ENCODE measurements around the gene MACF1. TPM values are rescaled to one million over a fixed set of nuclear protein-coding genes. Genes with fewer than 3 reads are reported as not detected.
"Not testable (repeated sequence)": the region's sequence is repeated elsewhere in the genome, so short reads cannot be mapped to it uniquely, and the experiment has no call there.

The MACF1 gene
- total RNA-seq, 5 donors from 2014 or later (not counting 1 experiment from before 2014, with no cell fraction given): 232 to 596 (median 258) TPM

- CTCF ChIA-PET; H3K36me3 ChIP-seq (ENCODE audit: control insufficient read depth in 2 of 2, extremely low read depth in 1 of 2, insufficient read depth in 1 of 2, low read length in 1 of 2); H3K9me3 ChIP-seq; H3K36me3 Mint-ChIP-seq; H3K4me3 ChIP-seq (ENCODE audit: control insufficient read depth in 1 of 2, extremely low read depth in 1 of 2, low read length in 1 of 2); POLR2A ChIA-PET; H3K27ac ChIP-seq (ENCODE audit: low read length); DNase-seq; H3K27ac Mint-ChIP-seq; H3K4me1 Mint-ChIP-seq; H3K9me3 Mint-ChIP-seq: not testable (repeated sequence)
- Histone ChIP-seq H3K27me3 (replicated peaks in 1 of 2; ENCODE audit: control insufficient read depth in 2 of 2, extremely low read depth in 1 of 2, insufficient read depth in 2 of 2, low read length in 1 of 2) (peaks cover 3 to 38% of the 10 kb centered on the region in 2 experiments), H3K4me1 (ENCODE audit: control insufficient read depth in 1 of 2, extremely low read depth in 1 of 2, insufficient read depth in 2 of 2, low read length in 2 of 2) (peaks cover 0 to 14% of the 10 kb centered on the region in 2 experiments)
- H3K4me3 Mint-ChIP-seq: peak overlapping the region; percentile 63 to 71 (median 65)
- WGBS (ENCODE audit: insufficient coverage): 29% methylated on average over 54 of the region's 67 CpGs
- ATAC-seq (replicated peaks in 1 of 4): peak in 2 of 4 experiments; percentile 3 to 10
- peaks cover 19 to 28% of the 10 kb centered on the region in 2 donors for H3K27me3 Mint-ChIP-seq
Measured at GRCh38 chr1:39492118-39493042, 287.9 kb downstream of the MACF1 start.

DNA sequence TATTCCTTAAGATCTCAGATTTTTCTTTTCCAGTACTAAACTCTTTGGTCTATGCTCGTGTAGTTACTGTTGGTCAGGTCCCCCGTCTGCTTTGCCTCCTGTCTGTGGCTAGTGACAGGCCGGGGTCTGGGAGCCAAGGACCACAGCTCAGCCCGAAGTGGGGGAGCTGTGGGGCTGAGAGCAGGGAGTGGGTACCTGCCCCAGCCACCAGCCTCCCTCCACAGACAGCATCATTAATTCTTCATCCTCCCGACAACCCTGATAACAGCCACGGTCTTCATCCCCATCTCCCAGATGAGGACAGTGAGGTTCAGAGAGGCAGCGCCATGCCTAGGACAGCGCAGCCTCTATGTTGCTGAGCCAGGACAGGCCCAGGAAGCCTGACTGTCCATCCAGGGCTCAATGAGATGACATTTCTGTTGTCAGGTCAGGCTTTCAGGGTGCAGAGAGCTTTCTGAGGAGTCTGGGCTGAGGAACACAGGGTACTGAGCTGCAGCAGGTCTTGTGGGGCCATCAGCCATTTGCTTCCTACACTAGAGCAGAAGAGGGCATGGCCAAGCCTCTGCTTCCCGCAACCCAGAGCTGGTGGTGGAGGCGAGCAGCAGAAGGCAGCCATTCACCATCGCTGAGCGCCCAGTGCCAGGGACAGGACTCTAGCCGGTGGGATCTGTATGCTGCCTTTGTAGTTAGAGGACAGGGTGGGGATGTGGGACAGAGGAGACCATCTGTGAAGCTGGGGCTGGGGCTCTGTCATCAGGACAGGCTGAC lies 288.7 kb downstream of the MACF1 start:
- POLR2A ChIA-PET; H3K9me3 Mint-ChIP-seq; H3K4me1 Mint-ChIP-seq; H3K27ac Mint-ChIP-seq; H3K36me3 ChIP-seq (ENCODE audit: control insufficient read depth in 2 of 2, extremely low read depth in 1 of 2, insufficient read depth in 1 of 2, low read length in 1 of 2); H3K4me3 ChIP-seq (ENCODE audit: control insufficient read depth in 1 of 2, extremely low read depth in 1 of 2, low read length in 1 of 2); H3K36me3 Mint-ChIP-seq; DNase-seq; ATAC-seq (replicated peaks in 1 of 4); H3K9me3 ChIP-seq; H3K27ac ChIP-seq (ENCODE audit: low read length); CTCF ChIA-PET: not testable (repeated sequence)
- Mint-ChIP-seq H3K4me3 (peak overlapping the region; percentile 63 to 66 (median 65)), H3K27me3 (peaks cover 19 to 31% of the 10 kb centered on the region in 2 donors)
- peaks cover 0 to 14% of the 10 kb centered on the region in 2 experiments for H3K4me1 ChIP-seq (ENCODE audit: control insufficient read depth in 1 of 2, extremely low read depth in 1 of 2, insufficient read depth in 2 of 2, low read length in 2 of 2)
- peaks cover 3 to 43% of the 10 kb centered on the region in 2 experiments for H3K27me3 ChIP-seq (replicated peaks in 1 of 2; ENCODE audit: control insufficient read depth in 2 of 2, extremely low read depth in 1 of 2, insufficient read depth in 2 of 2, low read length in 1 of 2)
- 100% methylated on average over 4 of the region's 13 CpGs for WGBS (ENCODE audit: insufficient coverage)

- 75% methylated on average over 4 of the region's 14 CpGs for WGBS (ENCODE audit: insufficient coverage)
Measured at GRCh38 chr1:39494671-39495410, 290.3 kb downstream of the MACF1 start.

DNA sequence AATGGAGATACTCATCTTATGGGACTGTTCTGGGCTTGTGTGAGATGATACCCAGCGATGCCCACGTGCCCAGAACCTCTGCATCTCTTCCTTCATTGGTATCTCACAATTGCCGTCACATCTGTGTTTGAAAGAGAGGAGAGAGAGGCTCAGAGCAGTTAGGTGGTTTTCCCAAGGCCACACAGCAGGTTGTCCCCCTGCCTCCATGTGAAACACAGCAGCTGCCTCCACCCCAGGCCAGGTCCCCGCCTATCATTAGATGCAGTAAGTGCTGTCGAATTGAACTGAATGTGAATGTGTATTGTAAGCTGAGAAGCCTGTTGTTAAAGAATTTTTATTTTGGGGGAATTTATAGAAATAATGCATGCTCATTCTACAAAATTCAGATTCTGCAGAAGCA lies 292.0 kb downstream of the MACF1 start:
- ATAC-seq (replicated peaks in 1 of 4); H3K4me1 Mint-ChIP-seq; POLR2A ChIA-PET; H3K9me3 Mint-ChIP-seq; H3K27ac Mint-ChIP-seq; H3K36me3 ChIP-seq (ENCODE audit: control insufficient read depth in 2 of 2, extremely low read depth in 1 of 2, insufficient read depth in 1 of 2, low read length in 1 of 2); DNase-seq; H3K27ac ChIP-seq (ENCODE audit: low read length); H3K4me1 ChIP-seq (ENCODE audit: control insufficient read depth in 1 of 2, extremely low read depth in 1 of 2, insufficient read depth in 2 of 2, low read length in 2 of 2); H3K9me3 ChIP-seq; CTCF ChIA-PET; H3K4me3 ChIP-seq (ENCODE audit: control insufficient read depth in 1 of 2, extremely low read depth in 1 of 2, low read length in 1 of 2); H3K36me3 Mint-ChIP-seq; H3K4me3 Mint-ChIP-seq: not testable (repeated sequence)
- peaks cover 19 to 31% of the 10 kb centered on the region in 2 donors for H3K27me3 Mint-ChIP-seq
- H3K27me3 ChIP-seq (replicated peaks in 1 of 2; ENCODE audit: control insufficient read depth in 2 of 2, extremely low read depth in 1 of 2, insufficient read depth in 2 of 2, low read length in 1 of 2): peaks cover 3 to 35% of the 10 kb centered on the region in 2 experiments
- WGBS (ENCODE audit: insufficient coverage): no CpG with 5 or more reads among the region's 5 CpGs

More at GRCh38 chr1:39494671-39495410, 290.3 kb downstream of the MACF1 start:
- Histone ChIP-seq H3K9me3 (no peaks in the 10 kb centered on the region), H3K4me1 (ENCODE audit: control insufficient read depth in 1 of 2, extremely low read depth in 1 of 2, insufficient read depth in 2 of 2, low read length in 2 of 2) (peaks cover 0 to 14% of the 10 kb centered on the region in 2 experiments), H3K36me3 (ENCODE audit: control insufficient read depth in 2 of 2, extremely low read depth in 1 of 2, insufficient read depth in 1 of 2, low read length in 1 of 2) (no peaks in the 10 kb centered on the region), H3K27me3 (replicated peaks in 1 of 2; ENCODE audit: control insufficient read depth in 2 of 2, extremely low read depth in 1 of 2, insufficient read depth in 2 of 2, low read length in 1 of 2) (peaks cover 3 to 43% of the 10 kb centered on the region in 2 experiments), H3K27ac (ENCODE audit: low read length) (no peak overlapping the region), H3K4me3 (ENCODE audit: control insufficient read depth in 1 of 2, extremely low read depth in 1 of 2, low read length in 1 of 2) (no peak overlapping the region)
- H3K27me3 Mint-ChIP-seq: peaks cover 19 to 31% of the 10 kb centered on the region in 2 donors
- peak overlapping the region in 1 of 3 donors; percentile 17 for H3K4me3 Mint-ChIP-seq
- H3K36me3 Mint-ChIP-seq: no peaks in the 10 kb centered on the region
- H3K9me3 Mint-ChIP-seq: no peaks in the 10 kb centered on the region
- H3K27ac Mint-ChIP-seq: no peak overlapping the region
- DNase-seq (no peak), ATAC-seq (replicated peaks in 1 of 4) (no peak)
- POLR2A ChIA-PET: no interaction called here
- H3K4me1 Mint-ChIP-seq: peaks cover 4 to 10% (median 6%) of the 10 kb centered on the region in 3 donors
- CTCF ChIA-PET: interaction anchor here in 1 of 2 donors (0.7 kb wide), 1 partner anchor 13 kb away, joined by 5 read pairs; no protein-coding TSS in a partner anchor

DNA sequence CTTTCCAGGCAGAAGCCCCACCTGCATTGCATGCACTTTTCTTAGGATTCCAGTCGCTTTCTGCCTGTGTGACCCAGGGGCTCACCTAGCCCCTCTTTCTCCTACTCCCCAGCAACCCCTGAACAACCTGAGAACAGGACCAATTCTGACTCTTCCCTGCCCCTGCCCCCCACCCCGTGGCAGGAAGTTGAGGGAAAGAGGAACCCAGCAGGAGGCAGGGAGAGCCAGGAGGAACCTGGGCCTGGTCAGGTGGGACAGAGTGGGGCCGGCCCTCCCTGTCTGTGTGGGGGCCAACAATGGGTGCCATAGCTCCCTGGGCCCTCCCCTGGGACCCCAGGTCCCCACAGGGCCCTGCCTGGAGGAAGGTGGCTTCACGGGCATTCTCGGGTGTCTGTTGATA lies 293.1 kb downstream of the MACF1 start:
- ATAC-seq (replicated peaks in 1 of 4): no peak
- no peak for DNase-seq
- no peaks in the 10 kb centered on the region for H3K9me3 Mint-ChIP-seq
- H3K4me1 ChIP-seq (ENCODE audit: control insufficient read depth in 1 of 2, extremely low read depth in 1 of 2, insufficient read depth in 2 of 2, low read length in 2 of 2): peaks cover 0 to 2% of the 10 kb centered on the region in 2 experiments
- H3K4me3 ChIP-seq (ENCODE audit: control insufficient read depth in 1 of 2, extremely low read depth in 1 of 2, low read length in 1 of 2): no peak overlapping the region
- no peaks in the 10 kb centered on the region for H3K36me3 Mint-ChIP-seq
- WGBS (ENCODE audit: insufficient coverage): 20% methylated on average over 1 of the region's 5 CpGs
- H3K4me1 Mint-ChIP-seq: peaks cover 0 to 6% (median under 1%) of the 10 kb centered on the region in 3 donors
- H3K27me3 ChIP-seq (replicated peaks in 1 of 2; ENCODE audit: control insufficient read depth in 2 of 2, extremely low read depth in 1 of 2, insufficient read depth in 2 of 2, low read length in 1 of 2): peaks cover 3 to 31% of the 10 kb centered on the region in 2 experiments
- H3K4me3 Mint-ChIP-seq: no peak overlapping the region
- H3K9me3 ChIP-seq: no peaks in the 10 kb centered on the region
- H3K27ac Mint-ChIP-seq: no peak overlapping the region
- no peak overlapping the region for H3K27ac ChIP-seq (ENCODE audit: low read length)
- CTCF ChIA-PET: no interaction called here
- H3K27me3 Mint-ChIP-seq: peaks cover 19 to 29% of the 10 kb centered on the region in 2 donors
- POLR2A ChIA-PET: no interaction called here
- H3K36me3 ChIP-seq (ENCODE audit: control insufficient read depth in 2 of 2, extremely low read depth in 1 of 2, insufficient read depth in 1 of 2, low read length in 1 of 2): no peaks in the 10 kb centered on the region
